GM18907 (cell line): ENCODE results near the gene ZDHHC1.

Experiments
- ATAC-seq: cut with Tn5 transposase; IDR thresholded peaks from one replicate; pipeline ENCODE4 v1.9.1; 2021; ENCODE audit warnings: mild to moderate bottlenecking, moderate library complexity; ENCODE audit not compliant: unreplicated experiment

The ZDHHC1 gene

DNA sequence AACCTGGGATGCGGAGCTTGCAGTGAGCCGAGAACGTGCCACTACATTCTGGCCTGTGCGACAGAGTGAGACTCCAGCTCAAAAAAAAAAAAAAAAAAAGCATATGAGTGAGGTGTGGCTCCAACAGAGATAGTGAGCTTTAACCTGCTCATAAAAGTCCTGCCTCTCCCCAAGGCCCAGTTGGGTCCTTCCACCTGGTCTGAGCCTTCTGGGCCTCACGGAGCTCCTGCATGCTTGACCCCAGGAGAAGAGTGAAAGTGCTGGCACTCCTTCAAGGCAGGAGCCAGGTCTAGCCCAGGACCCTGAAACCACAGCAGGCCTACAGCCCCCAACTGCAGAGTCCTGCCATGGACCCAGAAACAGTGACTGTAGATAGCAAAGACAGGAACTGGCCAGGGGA, 32.3 kb upstream of the ZDHHC1 start:
- ATAC-seq: no peak

DNA sequence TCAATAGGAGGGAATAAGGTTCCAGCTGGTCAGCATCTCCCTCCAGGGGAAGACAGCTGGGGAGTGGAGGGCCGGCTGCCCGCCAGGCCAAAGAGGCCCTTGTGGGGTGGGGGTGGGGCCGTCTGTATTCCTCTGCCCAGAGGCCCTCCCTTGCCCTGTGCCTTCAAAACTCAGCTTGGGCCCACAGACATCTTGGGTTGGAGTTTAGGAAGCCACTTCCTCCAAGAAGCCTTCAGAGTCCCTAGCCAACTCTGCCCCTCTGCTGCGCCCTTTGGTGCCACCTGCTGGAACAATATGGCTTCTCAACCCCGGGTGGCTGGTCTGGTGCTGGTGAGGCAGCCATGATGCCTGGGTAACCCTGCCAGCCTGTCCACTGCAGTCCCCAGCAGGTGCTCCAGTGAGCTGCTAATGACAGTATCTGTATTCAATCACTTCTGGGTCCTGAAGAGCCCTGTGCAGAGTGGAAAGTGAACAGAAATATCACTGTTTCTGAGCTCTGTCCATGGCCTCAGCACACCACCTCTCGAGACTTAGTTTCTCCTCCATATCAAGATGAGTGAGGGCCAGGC, 31.3 kb upstream of the ZDHHC1 start:
- no peak for ATAC-seq

DNA sequence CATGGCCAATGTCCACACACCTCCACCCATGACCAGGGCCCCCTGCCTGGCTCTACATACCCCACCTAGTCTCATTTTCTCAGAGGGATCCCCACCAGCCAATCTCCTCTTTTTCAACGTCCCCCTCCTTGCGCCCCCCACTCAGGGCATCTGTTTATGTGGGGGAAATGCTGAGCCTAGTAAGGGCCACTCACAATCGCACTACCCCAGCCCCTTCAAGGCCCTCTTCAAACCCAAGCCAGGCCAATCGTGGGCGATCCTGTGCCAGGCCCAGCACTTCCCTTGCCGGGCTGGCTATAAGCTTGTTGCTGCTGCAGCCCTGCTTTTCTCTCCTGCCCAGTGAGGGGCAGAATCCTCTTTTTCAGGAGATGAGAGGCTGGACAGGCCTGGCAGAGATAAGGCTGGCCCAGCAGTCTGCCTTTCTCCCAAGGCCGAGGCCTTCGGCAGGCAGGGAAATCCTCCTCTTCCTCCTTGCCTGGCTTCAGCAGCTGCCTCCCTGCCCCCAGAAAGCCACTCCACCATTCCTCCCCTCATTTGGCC, 30.8 kb upstream of the ZDHHC1 start:
- no peak for ATAC-seq

DNA sequence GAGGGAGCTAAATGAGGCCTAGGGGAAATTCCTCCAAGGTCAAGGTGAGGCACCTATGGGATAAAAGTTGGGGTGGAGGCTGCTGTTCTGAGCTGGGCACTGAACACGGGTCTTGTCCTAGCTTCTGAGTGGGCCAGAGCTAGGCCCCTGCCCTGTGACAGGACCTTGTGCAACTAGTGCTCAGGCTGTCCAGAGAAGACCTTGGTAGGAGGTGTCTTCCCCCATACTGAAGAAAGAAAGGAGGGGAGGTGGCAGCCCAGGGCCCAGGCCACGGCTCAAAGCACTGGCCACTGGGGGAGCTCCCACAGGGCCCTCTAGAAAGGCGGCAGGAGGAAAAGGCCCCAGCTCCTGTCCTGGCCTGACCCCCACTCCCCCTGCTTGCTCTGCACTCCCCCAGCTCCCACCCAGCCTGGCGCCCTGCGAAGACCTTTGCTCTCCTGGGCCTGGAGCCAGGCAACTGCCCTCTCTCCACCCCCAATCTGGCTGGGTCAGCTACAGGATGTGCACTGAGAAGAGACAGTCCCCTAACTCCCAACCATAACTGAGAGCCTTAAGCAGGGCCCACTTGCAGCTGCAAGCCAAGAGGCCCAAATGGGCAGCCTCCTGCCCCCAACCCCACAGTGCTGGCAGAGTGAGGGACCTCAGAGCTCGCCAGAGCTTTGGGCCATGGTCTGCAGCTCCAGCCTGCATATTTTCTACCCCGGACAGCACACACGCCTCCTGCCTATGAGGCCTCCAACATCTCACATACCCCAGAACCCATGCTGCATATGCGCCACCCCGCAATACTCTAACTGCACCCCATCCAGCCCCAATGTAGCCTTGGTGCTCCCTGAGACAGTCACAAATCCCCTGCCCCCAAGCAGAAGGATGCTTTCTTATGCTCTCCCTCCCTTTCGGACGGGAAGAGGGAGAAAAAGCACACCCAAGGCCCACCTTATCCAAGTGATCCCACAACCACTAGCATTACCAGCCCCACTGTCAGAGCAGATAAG, 29.9 kb upstream of the ZDHHC1 start:
- no peak for ATAC-seq

DNA sequence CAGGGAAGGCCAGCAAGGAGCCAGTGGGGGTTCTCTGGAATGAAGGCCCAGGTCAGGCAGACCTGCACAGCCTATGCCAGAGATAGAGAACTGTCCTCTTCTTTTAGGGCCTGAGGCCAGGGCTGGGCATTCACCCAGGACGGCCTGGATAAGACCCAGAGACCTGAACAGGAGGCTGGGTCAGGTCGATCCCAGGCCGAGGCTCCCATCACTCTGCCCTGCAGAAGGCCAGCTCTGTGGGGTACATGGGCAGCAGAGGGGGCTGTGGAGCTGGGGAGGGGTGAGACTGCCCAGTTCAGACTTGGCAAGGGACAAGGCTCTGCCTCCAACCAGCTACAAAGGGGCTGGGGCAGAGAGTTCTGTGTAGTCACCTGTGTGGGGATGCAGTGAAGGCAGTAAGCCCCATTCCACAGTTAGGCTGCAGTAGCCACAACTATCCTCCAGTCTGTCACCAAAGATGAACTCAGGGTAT, 29.2 kb upstream of the ZDHHC1 start:
- ATAC-seq: no peak

DNA sequence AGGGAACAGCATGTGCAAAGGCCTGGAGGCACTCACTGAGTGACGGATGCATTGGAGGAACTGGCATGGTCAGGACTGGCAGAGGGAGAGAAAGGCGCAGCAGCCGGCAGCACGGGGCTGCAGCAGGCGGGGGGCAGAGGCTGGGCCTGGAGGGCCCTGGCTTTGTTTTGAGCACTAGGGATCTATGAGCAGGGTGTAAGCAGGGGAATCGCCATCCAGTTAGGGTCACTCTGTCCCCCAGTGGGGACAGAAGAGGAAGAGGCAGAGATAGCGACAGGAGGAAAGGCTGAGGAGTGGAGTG, 28.8 kb upstream of the ZDHHC1 start:
- no peak for ATAC-seq

DNA sequence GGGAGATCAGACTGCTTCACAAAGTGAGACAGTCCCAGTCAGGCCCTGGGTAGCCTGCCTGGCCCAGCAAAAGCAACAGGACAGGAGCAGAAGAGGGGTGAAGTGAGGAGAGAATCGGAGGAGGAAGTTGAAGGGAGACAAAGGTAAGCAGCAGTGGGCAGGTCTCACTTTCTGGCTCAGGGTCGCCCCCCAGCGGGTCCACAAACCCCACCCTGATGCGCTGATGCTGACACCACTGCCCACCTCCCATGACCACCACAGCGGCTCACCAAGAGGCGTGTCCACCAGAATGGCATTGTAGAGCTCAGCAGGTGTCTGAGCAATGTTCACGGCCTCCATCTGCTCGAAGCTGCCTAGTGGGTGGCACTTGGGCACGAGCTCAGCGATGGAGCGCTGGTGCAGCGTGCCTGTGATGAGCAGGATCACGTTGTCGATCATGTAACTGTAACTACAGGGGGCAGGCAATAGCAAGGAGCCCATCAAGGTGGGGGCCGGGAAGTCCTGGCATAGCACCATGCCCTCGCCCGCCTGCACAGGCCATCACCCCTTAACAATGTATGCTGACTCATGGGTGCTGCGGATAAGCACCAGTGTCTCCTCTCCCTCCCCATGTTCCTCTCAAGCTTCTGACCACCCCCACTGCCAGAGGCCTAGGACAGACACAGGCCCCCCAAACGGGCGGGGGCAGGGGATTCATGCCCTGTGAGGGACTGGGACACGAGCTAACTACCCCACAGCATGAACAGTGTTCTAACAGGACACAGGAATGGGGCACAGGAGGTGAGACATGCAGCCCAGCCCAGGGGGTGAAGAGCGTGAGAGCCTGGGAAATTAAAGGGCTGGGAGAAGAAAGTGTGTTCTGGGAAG, 28.2 kb upstream of the ZDHHC1 start:
- no peak for ATAC-seq

DNA sequence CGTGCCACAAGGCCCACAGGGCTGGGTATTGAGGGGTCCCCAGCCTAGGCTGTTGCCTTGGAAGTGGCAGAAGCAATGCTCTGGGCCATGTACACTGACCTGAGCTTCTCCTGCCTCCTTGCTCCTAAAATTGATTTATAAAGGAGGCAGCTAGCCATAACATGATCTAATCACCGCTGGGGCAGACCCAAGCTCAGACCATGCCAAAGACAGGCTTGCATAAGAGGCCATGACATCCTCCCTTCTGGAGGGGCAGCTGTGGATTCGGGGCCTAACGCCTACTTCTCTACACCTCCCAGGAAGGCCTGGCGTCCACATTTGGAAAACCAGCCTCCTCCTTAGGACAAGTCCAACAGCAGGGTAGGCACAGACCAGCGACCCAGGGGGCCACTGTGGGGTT, 27.0 kb upstream of the ZDHHC1 start:
- no peak for ATAC-seq

DNA sequence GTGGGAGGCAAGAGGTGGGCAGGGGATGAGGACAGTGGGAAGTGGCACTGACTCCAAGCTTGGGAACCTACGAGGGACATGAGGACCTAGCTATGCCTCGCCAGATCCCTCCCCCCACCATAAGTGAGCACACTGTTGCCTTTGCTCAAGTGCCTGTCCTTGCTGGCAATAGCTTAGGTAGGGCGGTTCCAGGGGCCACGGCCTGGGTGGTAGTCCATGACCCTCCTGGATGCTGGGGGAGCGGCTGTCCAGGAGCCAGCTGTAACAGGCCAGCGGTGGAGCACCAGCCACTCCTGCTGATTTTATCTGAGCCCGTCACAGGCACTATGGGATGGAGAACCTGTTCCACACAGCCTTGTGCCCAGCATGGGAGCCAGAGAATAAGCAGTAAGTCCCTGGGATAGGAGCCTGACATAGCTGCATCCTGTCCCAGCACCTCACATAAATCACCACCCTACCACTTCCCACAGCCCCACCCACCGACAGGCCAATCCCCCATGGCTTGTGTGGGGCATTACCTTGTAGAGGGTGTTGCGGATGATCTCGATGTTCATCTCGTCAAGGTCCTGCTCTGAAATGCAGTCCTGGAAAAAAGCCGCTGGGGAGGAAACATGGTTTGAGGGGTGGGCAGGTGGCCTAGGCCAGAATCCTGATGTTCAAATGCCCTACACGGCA, 26.4 kb upstream of the ZDHHC1 start:
- ATAC-seq: no peak

DNA sequence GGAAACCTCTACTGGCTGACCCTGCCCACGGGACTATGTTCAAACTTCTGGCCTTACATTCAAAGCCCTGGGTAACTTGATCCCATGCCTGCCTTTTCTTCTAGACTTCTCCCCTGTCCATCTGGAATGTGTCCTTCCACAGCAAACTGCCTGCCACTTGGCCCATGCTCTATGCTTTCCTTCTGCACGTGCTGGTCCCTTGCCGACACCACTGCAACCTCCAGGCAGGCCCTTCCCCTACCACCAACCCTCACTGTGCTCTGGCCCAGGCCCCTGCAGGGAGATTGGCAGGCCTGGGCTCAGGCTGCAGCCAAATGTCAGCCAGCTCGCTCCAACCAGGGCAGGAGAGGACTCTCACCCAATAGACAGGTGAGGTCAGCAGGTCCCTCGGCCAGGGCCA, 25.6 kb upstream of the ZDHHC1 start:
- ATAC-seq: no peak

DNA sequence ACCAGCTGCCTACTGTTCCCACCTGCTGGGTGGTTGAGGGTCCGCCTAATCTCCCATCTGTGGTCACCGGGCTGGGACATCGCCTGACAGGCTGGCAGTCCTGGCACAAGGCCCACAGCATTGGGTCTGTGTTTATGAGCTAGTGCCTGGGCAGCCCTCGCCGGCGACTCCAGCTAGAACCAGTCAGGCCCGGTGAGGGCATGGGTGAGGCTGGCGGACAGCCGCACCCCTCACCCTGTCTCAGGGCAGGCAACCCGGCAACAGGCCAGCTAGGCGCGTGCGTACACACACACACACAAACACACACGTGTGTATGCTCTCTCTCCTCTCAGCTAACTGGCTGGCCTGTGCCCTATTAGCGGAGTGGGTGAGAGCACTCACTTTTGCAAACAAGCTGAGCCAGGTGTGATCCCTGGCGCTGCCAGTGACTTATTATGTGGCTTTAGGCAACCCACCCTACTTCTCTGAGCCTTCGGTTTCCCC, 25.0 kb upstream of the ZDHHC1 start:
- ATAC-seq: no peak

DNA sequence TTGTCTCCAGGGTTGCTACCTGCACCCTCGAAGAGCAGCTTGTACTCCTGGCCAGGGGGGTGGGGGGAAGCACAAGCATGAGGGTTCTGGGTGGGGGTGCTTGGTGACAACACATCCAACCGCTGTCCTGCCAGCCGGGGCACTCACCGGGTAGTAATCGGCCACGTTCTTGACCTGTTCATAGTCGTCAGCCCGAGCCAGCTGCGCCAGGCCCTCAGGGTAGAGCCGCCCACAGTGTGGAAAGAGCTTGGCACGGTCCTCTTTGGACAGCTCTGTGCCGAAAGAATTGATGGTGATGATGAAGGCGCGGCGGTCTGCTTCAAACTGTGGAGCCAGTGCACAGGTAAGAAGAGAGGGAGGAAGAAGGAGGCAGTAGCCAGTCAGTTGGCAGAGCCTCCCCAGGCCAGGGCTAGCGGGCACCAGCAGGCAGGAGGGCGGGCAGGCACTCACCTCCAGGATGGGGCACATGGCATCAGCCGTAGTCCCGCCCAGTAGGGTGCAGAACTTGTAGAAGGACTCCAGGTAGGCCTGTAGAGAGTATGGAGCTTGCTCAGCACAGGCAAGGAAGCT, 22.6 kb upstream of the ZDHHC1 start:
- ATAC-seq: no peak

DNA sequence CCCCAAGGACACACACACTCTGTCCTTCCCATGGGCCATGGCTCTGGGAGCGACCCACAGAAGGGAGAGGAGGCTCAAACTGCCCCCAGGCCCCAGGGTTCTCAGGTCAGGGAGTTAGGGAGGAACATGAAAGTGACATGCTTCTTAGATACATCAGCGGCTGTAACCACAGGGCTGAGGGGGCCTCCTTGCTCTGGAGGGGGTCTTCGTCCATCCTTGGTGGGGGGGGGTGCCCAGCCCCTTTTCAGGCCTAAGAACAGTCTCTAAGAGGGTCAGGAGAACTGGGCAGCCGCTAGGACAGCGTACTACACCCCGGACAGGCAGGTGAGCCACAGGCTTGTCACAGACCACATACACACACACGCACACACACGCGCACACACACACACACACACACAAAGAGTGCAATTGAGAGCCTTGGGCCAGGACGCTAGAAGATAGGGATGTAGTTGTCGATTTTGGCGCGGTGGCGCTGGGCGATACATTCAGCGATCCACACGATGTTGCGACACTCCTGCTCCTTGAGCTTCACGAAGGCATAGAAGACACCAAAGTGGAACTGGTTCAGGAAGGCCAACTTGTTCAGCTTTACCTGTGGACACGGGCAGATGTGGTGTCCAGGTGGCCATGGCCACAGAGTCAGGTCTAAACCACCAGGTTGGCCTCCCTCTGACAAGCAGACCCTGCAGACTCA, 22.0 kb upstream of the ZDHHC1 start:
- no peak for ATAC-seq

DNA sequence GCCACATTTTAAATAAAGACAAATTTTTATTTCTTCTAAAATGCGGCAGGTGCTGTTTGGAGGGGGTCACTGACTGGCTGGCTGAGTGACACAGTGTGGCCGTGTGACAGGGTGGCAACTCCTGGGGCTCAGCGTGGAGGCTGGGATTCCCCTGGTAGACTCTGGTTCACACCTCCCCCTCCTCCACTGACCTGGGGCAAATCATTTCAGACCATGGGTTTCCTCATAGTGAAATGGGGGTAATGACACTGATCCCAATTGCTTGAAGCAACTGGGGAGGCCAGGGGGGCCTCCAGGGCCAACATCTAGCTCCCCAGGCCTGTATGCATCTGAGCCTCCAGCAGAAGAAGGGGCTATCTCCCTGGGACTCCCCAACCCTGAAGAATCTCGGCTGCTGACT, 21.2 kb upstream of the ZDHHC1 start:
- no peak for ATAC-seq

DNA sequence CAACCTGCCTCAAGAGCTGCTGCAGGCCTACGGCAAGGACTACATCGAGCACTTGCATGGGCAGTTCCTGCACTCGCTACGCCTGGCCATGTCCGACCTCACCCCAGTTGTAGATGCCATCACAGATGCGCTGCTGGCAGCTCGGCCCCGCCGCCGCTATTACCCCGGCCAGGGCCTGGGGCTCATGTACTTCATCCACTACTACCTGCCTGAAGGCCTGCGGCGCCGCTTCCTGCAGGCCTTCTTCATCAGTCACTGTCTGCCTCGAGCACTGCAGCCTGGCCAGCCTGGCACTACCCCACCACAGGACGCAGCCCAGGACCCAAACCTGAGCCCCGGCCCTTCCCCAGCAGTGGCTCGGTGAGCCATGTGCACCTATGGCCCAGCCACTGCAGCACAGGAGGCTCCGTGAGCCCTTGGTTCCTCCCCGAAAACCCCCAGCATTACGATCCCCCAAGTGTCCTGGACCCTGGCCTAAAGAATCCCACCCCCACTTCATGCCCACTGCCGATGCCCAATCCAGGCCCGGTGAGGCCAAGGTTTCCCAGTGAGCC, 20.4 kb upstream of the ZDHHC1 start:
- ATAC-seq: no peak

DNA sequence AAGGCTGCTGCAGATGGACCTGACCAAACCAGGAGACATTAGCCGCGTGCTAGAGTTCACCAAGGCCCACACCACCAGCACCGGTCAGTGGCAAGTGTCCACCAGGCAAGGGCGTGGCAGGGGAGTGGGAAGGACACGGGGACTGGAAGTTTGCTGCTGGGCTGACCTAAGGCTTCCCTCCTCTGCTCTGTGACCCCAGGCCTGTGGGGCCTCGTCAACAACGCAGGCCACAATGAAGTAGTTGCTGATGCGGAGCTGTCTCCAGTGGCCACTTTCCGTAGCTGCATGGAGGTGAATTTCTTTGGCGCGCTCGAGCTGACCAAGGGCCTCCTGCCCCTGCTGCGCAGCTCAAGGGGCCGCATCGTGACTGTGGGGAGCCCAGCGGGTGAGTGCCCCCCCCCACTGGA, 19.5 kb upstream of the ZDHHC1 start:
- ATAC-seq: no peak

DNA sequence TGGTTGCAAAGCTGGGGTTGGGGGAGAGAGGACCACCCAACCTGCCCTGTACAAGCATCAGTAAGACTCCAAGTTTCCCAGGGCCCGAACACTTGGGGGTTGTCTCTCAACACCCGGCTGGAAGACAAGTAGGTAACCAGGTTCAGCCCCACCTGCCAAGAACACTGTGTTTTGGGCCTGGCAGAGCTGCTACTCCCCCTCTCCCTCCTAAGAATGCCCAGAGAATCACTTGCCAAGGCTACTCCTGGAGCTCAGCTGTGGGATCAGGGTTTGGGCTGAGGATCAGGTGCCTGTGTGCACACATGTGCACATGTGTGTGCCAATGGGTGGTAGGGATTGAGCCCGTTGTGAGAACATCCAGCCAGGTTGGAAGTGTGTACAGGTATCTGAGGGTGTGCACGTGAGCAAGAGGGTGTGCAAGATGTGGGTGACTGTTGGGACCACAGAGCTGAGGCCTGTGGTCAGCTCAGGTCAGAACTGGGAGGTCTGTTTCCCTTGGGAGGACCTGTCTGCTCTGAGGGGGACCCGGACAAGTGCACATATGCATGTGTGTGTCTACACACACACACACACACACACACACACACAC, 16.9 kb upstream of the ZDHHC1 start:
- no peak for ATAC-seq

DNA sequence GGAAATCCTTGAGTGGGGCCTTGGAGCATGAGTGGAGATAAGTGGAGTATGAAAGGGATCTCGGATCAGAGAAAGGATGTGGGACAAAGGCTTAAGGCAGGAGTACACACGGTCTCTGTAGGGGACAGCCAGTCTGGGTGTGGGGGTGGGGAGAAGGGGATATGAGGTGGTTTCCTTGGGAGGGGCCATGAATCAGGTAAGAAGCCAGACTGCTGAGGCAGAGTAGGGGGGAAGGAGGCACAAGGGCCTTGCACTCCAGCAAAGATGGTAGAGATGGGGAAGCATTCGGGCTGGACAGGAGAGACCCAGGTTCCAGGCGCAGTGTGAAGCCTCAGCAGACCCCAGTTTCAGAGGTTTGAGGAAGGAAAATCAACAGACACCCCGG, 16.2 kb upstream of the ZDHHC1 start:
- ATAC-seq: no peak
